Lower leg skin (tissue), 3 donors: ENCODE results near the gene SELENOM.

Experiments used
- CTCF ChIP-seq, 3 donors: fragments of 450-650 bp; IDR thresholded peaks; one replicate each; pipeline ENCODE4 v1.5.1; 2016; ENCODE audit warnings: antibody characterized with exemption in 3 of 3, mild to moderate bottlenecking in 3 of 3, moderate library complexity in 2 of 3
- POLR2A ChIP-seq, 2 donors: fragments of 450-650 bp; IDR thresholded peaks; one replicate each; pipeline ENCODE4 v1.6.1; 2016 to 2017; ENCODE audit warnings: antibody characterized with exemption in 2 of 2, mild to moderate bottlenecking in 1 of 2, moderate library complexity in 1 of 2

- TF ChIP-seq CTCF (IDR thresholded peaks at IDR 0.05) (no peak), POLR2A (IDR thresholded peaks at IDR 0.05) (no peak)
Measured at GRCh38 chr22:31103111-31103510, 4.3 kb downstream of the SELENOM start.
